GM18858 (cell line): ENCODE data around the gene ANP32B.
"Not testable (repeated sequence)": the region's sequence is repeated elsewhere in the genome, so short reads cannot be mapped to it uniquely, and the experiment has no call there.

ENCODE experiments used
- ATAC-seq: cut with Tn5 transposase; IDR thresholded peaks from one replicate; pipeline ENCODE4 v1.9.1; 2021; ENCODE audit not compliant: unreplicated experiment

The ANP32B gene

DNA sequence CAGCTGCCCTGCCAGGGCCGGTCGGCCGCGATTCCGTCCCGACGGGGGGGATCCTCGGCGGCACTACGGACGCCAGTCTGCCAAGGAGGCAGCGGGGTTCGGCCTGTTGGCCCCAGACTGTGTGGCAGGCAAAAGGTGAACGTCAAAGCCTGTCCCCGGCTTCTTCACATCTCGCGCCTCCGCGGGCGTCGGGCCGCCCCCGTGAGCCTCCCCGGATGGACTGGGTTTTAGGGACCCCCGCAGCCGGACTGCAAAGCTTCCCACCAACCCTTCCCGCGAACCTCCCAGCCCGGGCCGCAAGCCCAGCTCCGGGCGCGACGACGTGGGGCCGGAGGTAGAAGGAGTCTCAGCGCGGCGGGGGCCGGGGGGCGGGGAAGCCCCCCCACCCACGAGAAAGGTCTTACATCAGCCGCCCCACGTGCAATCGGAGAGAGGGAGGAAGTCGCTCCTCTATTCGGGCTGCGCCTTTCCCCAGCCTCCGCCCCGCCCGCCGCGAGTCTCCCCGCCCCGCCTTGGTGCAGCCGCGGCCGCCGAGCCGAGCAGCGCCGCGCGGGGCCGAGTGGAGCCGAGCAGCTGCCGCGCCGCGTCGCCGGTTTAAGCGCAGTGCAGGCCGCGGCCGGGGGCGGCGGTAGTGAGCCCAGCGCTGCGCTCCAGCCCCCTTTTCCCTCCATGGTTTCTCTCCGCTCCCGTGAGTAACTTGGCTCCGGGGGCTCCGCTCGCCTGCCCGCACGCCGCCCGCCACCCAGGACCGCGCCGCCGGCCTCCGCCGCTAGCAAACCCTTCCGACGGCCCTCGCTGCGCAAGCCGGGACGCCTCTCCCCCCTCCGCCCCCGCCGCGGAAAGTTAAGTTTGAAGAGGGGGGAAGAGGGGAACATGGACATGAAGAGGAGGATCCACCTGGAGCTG is at the start of gene ANP32B:
Gene ANP32B (plus strand): TSS at position 659 of the 906 bp plus-strand sequence. CDS start 215 bp downstream, at position 874.
- ATAC-seq: peak; percentile 43

DNA sequence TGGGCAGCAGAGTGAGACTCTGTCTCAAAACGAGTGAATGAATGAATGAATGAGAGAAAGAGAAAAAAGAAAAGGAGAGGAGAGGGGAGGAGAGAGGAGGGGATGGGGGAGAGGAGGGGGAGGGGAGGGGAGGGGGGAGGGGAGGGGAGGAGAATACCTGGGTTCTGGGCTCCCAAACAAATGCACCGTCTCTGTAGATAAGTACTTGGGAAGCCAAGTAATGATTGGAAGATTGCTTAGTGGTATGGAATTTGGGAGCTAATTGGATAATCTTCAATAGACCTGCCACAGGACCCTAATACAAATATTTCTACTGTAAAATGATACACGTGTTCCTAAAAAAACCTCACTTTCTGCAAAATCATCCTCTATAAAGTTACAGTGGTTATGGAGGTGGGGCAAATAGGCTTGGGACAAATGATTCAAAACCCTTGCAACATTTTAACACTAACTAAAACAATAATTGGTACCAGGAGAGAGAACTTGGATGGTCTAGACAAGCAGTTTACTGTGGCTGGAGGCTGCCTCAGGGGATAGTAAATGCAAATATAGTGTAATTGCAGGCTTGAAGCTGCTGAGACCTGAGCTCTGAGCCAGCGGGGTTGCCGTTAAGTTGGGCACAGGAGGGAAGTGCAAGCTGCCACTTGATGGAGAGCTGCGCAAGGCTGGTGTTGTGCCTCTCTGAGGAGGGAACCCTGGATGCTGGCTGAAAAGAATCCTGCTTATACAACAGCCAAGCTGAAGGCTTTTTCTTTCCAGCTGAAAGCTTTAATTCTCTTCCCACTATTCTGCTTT is 48.6 kb upstream of the ANP32B start:
- ATAC-seq: no peak

DNA sequence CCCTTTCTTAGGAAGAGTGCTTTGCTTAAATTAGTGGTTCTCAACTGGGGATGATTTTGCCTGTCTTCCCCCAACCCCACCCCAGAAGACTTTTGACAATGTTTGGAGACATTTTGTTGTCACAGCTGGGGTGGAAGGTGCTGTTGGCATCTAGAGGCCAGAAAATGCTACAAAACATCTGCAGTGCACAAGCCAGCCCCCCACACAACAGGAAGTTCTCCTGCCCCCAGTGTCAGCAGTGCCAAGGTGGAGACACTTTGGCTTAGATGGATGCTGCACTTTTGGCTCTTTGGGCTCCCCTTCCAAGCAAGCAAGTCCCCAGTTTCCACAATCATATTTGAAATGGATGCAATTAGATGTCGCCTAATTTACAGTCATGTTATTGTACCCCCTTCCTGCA is 47.9 kb upstream of the ANP32B start:
- no peak for ATAC-seq

DNA sequence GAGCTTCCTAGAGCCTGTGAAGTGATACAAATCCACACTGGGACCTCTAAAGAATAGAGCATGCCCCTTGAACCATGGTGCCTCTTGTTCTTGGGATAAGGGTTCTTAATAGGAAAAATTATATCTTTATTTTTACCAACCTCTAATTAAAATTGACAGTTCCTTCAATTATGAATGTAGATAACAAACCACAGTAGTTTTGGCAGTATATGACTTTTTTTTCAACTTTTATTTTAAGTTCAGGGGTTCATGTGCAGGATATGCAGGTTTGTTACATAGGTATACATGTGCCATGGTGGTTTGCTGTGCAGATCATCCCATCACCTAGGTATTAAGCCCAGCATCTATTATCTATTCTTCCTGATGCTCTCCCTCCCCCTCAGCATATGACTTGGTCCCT is 46.1 kb upstream of the ANP32B start:
- no peak for ATAC-seq

DNA sequence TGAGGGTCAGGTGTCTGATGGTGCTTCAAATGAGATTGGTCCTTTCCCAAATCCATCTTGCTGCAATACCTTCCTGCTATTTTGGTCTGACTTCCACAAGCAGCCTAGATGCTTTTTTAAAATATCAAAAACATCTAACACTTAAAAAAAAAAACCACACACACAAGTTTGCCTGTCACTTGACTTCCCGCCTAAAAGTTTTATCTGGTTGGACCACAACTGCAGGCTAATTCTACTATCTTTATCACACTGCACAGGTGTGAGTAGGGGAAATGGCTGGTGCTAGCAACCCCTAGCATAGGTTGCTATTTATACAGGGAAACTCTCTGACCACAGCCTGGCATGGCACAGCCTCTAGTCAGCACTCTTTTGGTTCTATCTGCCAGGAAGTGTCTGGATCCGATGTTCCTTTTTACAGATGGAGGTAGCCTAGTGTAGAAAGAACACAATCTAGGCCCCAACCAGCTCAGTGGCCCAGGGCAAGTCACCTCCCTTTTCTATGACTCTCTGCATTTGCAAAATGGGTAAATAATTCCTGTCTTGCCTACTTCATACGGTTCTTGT is 45.0 kb upstream of the ANP32B start, which contains the start of gene HEMGN:
Gene HEMGN (minus strand): TSS at position 92 of the 564 bp plus-strand sequence. CDS start 36 bp downstream, at position 56.
- no peak for ATAC-seq

DNA sequence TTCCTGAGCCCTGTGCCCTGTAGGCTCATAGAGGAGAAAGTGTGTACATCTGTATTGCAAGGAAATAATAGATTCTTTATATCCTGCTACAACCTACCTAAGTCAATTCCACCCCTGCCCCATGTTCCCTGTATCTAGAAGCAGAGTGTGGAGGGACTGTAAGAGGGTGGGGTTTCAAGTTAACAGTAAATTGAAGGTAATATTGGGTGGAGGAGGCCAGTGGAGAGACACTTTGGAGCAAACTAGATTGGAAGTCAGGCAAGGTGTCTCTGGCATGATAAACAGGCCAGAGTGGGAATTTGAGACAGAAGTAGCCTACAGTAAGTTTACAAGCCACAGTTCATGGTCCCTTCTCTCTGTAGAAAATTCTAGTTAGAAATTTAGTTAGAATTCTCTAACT is 42.9 kb upstream of the ANP32B start:
- ATAC-seq: no peak

DNA sequence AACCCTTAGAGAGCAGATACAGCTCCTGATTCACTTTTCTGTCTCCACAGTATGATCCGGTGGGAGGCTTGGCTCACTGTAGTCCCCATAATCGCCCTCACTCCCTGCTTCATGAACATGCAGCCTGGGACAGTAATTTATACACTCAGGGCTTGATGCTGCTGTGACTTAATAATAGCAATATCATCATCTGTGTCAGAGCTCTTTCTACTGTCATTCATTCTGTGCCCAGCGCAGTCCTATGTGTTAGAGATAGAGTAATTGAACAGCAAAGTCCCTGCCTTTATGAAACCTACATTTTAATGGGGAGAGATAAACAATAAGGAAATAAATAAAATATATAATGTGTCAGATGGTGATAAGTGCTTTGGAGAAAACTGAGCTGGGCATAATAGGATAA is 42.4 kb upstream of the ANP32B start:
- no peak for ATAC-seq

DNA sequence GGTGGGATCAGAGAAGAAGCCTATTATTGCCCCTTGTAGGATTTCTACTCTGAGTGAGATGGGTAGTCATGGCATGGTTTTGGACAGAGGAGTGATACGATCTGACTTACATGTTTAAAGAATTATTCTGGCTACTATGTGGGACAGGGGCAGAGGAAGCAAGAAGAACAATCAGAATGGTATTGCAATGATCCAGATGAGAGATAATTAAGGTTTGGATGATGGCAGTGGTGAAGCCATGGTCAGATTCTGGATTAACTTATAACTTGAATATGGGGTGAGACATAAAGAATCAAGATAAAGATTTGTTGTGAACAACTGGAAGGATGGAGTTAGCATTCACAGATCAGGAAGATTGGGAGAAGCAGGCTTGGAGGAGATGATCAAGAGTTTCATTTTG is 41.8 kb upstream of the ANP32B start:
- ATAC-seq: no peak

DNA sequence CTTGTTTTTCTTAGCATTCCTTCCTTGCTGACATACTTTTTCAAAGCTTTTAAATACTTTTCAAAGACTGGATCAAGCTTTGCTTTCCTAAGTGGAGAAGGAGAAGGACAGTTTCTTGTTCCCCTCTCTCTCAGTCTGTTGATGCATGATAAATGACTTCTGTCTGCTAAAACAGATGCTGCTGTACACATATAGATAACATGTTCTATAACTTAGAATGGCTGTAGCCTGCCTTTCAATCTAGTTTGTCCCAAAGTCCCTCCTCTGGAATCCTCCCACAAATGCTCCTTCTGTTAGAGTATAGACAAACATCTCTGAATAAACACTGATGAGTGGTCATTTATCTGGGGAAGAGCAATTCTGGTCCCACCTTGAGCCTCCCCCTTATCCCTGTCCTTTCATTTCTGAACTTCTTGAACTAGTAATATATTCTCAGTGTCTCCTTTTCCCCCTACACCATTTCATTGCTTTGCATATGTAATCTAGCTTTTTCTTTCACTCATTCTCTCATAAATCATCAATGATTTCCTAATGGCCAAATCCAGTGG is 39.8 kb upstream of the ANP32B start:
- no peak for ATAC-seq

DNA sequence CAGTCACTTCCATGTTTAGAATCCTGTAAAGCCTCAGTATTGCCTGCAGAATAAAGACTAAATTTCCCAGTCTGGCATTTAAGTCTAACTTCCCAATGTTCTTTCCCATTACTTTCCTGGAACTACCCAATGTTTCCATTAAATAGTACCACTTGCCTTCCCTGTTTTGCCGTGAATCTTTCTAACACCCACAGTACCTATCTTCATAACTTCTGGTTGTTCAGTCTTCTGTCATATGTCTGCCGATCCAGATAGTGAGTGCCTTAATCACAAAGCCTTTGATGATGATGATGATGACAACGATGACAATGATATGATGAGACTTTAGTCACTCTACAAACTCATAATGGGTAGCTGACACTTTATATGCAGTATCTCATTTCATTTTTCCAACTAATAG is 38.5 kb upstream of the ANP32B start:
- no peak for ATAC-seq

DNA sequence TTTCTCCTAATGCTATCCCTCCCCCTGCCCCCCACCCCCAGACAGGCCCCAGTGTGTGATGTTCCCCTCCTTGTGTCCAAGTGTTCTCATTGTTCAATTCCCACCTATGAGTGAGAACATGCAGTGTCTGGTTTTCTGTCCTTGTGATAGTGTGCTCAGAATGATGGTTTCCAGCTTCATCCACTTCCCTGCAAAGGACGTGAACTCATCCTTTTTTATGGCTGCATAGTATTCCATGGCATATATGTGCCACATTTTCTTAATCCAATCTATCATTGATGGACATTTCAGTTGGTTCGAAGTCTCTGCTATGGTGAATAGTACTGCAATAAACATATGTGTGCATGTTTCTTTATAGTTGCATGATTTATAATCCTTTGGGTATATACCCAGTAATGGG is 37.7 kb upstream of the ANP32B start:
- ATAC-seq: not testable (repeated sequence)

DNA sequence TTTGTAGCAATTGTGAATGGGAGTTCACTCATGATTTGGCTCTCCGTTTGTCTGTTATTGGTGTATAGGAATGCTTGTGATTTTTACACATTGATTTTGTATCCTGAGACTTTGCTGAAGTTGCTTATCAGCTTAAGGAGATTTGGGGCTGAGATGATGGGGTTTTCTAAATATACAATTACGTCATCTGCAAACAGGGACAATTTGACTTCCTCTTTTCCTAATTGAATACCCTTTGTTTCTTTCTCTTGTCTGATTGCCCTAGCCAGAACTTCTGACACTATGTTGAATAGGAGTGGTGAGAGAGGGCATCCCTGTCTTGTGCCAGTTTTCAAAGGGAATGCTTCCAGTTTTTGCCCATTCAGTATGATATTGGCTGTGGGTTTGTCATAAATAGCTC is 36.0 kb upstream of the ANP32B start:
- ATAC-seq: not testable (repeated sequence)

DNA sequence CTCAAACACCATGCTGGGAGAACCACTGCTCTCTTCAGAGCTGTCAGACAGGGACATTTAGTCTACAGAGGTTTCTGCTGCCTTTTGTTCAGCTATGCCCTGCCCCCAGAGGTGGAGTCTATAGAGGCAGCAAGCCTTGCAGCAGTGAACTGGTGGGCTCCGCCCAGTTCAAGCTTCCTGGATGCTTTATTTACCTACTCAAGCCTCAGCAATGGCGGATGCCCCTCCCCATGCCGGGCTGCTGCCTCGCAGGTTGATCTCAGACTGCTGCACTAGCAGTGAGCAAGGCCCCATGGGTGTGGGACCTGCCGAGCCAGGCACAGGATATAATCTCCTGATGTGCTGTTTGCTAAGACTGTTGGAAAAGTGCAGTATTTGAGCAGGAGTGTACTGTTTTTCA is 32.3 kb upstream of the ANP32B start:
- not testable (repeated sequence) for ATAC-seq

DNA sequence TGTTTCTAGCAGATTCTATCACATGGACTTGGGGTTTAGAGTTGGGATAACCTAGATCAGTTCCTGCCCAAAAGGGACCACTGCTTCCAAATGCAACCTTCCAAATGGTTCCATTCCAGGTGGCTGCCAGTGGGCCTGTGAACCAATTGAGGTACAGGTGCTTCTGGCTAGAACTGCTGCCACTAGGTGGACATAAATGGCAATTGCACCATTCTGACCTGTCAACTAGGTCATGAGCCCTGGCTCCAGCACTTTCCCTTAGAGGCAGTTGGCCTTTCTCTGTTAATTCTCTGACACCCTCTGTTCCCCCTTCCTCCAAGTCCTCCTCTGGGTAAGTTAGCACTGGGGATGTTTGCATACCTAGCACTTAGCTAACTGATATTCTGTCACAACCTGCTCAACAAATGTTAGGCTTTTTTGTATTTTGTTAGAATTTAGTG is 28.6 kb upstream of the ANP32B start:
- no peak for ATAC-seq

DNA sequence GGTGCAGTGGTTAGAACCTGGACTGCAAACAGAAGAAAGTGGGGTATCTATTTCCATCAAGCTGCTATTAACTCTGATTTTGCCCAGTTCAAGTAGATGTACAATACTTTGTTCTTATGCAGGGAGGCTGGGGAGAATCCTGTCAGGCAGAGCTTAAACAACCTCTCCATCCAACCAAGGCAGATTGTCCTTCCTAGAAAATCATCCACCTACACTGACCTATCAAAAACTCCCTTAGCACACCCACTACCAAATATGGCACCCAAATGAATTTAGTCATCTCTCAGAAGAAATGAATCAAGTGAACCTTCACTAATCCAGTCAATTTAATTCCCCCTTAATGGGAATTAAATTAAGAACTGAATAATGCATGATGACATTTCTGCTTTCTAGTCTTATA is 26.8 kb upstream of the ANP32B start:
- ATAC-seq: no peak

DNA sequence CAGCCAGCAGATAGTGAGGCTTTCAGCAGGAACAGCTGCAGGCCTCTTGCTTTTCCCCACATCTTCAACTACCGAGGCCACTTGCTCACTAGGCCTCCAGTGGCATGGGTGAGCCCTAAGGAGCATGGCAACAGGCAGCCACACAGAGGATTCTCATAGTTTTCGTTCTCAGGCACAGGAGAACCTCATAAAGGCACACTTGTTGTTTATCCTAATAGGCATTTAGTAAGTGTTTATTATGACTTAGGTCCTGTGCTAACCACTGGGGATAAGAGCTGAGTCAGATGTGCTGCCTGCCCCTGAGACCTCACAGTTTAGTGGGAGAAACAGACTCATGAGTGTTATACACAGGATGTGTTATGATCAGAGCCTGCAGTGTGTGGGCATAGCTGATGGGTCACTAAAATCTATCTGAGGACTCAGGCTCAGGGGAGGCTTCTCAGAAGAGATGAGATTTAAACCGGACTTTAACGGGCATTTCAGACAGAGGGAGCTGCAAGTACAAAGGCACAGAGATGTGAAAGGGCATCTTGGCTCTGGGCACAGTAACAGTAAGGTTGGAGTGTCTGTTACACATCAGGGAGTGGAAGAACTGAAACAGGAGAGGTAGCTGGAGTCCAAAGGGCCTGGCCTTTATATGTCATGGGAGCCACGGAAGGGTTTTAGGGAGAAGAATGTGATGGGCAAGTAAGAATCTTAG is 24.2 kb upstream of the ANP32B start:
- ATAC-seq: no peak

DNA sequence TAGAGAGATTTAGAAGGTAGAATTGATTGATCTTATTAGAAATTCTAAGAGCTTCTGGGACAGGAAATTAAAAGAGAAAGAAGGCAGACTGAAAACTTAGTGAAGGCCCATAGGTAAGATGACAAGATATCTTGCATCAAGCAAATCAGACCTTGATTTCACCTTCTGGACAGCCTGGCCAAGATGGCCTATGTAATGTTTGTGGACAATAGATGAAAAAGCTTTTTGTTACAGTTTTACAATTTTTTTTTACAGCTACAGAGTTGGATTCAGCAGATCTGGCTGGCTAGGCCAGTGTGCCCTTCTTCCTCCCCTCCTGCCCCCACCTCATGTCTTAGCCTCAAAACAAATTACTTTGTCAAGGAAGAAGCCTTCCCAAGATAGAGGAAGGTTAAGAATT is 23.6 kb upstream of the ANP32B start:
- no peak for ATAC-seq

DNA sequence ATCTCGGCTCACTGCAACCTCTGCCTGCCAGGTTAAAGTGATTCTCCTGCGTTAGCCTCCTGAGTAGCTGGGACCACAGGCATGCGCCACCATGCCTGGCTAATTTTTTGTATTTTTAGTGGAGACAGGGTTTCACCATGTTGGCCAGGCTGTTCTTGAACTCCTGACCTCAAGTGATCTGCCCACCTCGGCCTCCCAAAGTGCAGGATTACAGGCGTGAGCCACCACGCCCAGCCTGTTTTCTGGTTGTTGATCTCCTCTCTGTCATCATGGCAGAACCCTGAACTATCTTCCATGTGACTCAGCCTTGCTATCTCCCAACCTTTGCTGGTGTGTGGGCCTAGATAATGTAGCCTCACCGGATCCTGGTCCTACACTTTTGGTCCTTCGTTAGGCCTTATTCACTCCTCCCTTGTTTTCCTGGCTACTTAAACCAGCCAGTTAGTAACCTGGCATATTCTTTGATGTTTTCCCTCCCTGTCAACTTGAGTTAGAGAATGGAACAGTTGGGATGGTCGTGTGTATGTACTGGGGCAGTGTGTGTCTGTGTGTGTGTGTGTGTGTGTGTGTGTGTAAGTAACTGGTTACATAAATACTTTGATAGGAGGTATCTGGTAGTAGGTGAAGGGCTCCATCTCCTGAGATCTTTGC is 22.3 kb upstream of the ANP32B start:
- ATAC-seq: not testable (repeated sequence)

DNA sequence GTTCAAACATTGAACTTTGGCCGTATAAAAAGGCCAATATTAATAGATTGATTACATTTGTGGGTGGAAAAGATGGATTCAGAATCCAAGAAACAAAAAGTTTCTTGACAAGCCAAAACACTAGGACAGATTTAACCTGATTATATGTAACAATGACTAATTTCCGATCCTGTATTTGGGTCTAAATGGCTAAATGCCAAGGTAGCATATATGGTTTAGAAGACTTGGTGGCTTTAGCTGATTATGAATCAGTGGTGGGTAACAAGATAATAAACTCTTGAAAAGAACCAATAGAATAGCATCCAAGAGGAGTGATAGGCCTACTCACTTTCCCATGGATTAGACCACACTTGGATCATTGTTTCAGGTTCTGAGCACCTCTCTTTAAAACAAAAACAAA is 21.8 kb upstream of the ANP32B start:
- no peak for ATAC-seq

DNA sequence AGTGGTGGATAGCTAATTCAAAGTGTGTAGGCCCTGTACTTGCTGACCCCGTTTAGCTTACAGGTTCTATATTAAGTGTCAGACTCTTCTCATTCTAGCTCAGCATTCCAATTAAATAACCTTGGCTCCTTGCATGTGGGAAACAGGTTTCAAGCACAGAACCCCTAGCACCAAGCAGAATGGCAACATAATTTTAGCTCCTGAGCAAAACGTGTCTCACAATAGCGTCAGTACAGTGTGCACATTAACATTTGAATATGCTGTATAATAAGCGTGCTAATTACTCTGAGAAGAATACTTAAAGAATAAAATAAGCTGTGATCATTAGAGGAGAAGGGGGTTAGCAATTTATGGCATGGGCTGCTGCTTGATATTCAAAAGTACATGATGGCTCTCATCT is 21.0 kb upstream of the ANP32B start:
- ATAC-seq: no peak
